KBM-7 (cell line): ENCODE results near the gene PKDREJ.

ENCODE experiments used
- DNase-seq: peaks from one replicate; pipeline ENCODE4 v3.0.0-alpha.2; 2015
- in situ Hi-C: fragments of 300-500 bp; cut with MboI; formaldehyde crosslinking; loops from 2 replicates; pipeline ENCODE4 v1.14.3; 2020; ENCODE audit warnings: low sequenced_read_pairs, low pct_unique_long_range_greater_than_20kb, mixed read lengths

Gene PKDREJ

GRCh38 chr22:46242076-46242475, 21.1 kb downstream of the PKDREJ start:
- in situ Hi-C loops = no loop called here

GRCh38 chr22:46241396-46242007, 21.6 kb downstream of the PKDREJ start:
- DNase-seq = no peak
- in situ Hi-C loops = no loop called here

More at GRCh38 chr22:46242076-46242475, 21.1 kb downstream of the PKDREJ start:
- no peak for DNase-seq

GRCh38 chr22:46240907-46241306, 22.2 kb downstream of the PKDREJ start:
- in situ Hi-C loops = no loop called here
- no peak for DNase-seq

GRCh38 chr22:46240506-46240905, 22.6 kb downstream of the PKDREJ start:
- DNase-seq = no peak
- in situ Hi-C loops = no loop called here

- DNase-seq = no peak
- in situ Hi-C loops = no loop called here
Observed at GRCh38 chr22:46240073-46240472, 23.1 kb downstream of the PKDREJ start.

- no peak for DNase-seq
- in situ Hi-C loops = no loop called here
Observed at GRCh38 chr22:46239261-46240048, 23.7 kb downstream of the PKDREJ start.

GRCh38 chr22:46238541-46238940, 24.6 kb downstream of the PKDREJ start:
- no peak for DNase-seq
- in situ Hi-C loops = no loop called here

GRCh38 chr22:46237453-46238124, 25.6 kb downstream of the PKDREJ start:
- in situ Hi-C loops = no loop called here

GRCh38 chr22:46234969-46235368, 28.2 kb downstream of the PKDREJ start:
- no peak for DNase-seq
- in situ Hi-C loops = no loop called here

More at GRCh38 chr22:46237453-46238124, 25.6 kb downstream of the PKDREJ start:
- no peak for DNase-seq

- in situ Hi-C loops = no loop called here
- peak; percentile 19 for DNase-seq
Observed at GRCh38 chr22:46233231-46233630, 29.9 kb downstream of the PKDREJ start.

GRCh38 chr22:46230262-46230901, 32.8 kb downstream of the PKDREJ start:
- in situ Hi-C loops = no loop called here
- DNase-seq = no peak

- in situ Hi-C loops = no loop called here
Observed at GRCh38 chr22:46229701-46230100, 33.4 kb downstream of the PKDREJ start.

GRCh38 chr22:46226577-46226976, 36.6 kb downstream of the PKDREJ start:
- no peak for DNase-seq
- in situ Hi-C loops = no loop called here

More at GRCh38 chr22:46229701-46230100, 33.4 kb downstream of the PKDREJ start:
- no peak for DNase-seq

- in situ Hi-C loops = no loop called here
- no peak for DNase-seq
Observed at GRCh38 chr22:46225631-46226030, 37.5 kb downstream of the PKDREJ start.

GRCh38 chr22:46224898-46225290, 38.2 kb downstream of the PKDREJ start:
- no peak for DNase-seq
- in situ Hi-C loops = no loop called here

- DNase-seq = no peak
- in situ Hi-C loops = no loop called here
Observed at GRCh38 chr22:46224044-46224897, 38.9 kb downstream of the PKDREJ start.

- in situ Hi-C loops = no loop called here
- DNase-seq = no peak
Observed at GRCh38 chr22:46220921-46221320, 42.2 kb downstream of the PKDREJ start.

- in situ Hi-C loops = no loop called here
- DNase-seq = no peak
Observed at GRCh38 chr22:46219636-46220035, 43.5 kb downstream of the PKDREJ start.

GRCh38 chr22:46214616-46215015, 48.5 kb downstream of the PKDREJ start:
- in situ Hi-C loops = no loop called here
- no peak for DNase-seq
